Measurements from ENCODE around the gene SLC2A1. TPM values are rescaled to one million over a fixed set of nuclear protein-coding genes. Genes with fewer than 3 reads are reported as not detected.

Gene SLC2A1
- total and polyA plus RNA-seq, 9 of the 15 experiments (the other 6 are each of a cell fraction or from before 2014, with no cell fraction given), result 12.6 to 153 (median 48.0) TPM

DNA sequence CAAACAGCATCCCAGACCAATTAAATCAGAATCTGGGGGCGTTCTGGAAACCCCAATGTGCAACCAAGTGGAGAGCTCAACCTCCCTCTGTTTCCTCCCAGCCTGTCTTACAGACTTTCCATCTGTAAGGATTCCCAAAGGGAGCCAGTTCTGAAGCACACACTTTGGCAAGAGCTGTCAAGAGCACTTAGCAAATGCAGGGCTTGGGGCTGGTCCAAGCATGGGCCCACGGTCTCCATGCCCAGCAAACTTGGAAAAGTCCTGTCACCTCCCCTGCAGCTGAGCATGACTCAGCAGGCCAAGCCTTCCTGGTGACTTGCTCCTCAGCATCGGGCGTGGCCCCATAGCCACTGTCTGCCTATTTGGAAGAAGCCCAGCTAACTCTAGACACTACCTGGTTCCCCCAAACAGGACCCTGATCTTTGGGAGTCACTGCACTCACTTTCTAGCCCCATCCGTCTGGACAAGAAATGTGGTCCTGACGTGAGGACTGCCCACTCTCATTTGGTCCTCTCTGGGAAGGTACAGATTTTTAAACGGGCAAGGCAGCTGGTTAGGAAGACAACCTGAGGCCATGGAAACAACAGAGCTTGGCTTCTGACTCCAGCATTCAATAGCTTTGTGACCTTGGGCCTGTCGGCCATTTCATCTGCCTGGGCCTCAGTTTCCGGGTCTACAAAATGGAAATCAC is 16.9 kb downstream of the SLC2A1 start:
- DNase-seq (ENCODE audit: extremely low read depth in 1 of 4, low spot score in 3 of 4) (peak; percentile 72 to 93 (median 78)), ATAC-seq (peak; percentile 82), FAIRE-seq (peak; percentile 91)
- WGBS (ENCODE audit: insufficient coverage, low coverage, missing lambda C conversion rate), result 15% methylated on average over 9 of the region's 9 CpGs
- Histone ChIP-seq H3K79me2 (ENCODE audit: control insufficient read depth, insufficient read depth, low read length) (peaks cover 100% of the 10 kb centered on the region), H3K27ac (ENCODE audit: extremely low read depth, low read depth, low read length) (peak overlapping the region; percentile 56), H3K9me3 (replicated peaks; ENCODE audit: control insufficient read depth, insufficient read depth, low read depth, low read length) (no peaks in the 10 kb centered on the region), H2AFZ (ENCODE audit: low read depth, low read length) (no peak overlapping the region), H3K9ac (ENCODE audit: insufficient read depth in 1 of 2, low read depth in 2 of 2, low read length in 2 of 2) (peak overlapping the region; percentile 3 to 28), H3K36me3 (ENCODE audit: control insufficient read depth, insufficient read depth, low read length) (peaks cover 94% of the 10 kb centered on the region), H3K9me1 (ENCODE audit: control insufficient read depth, insufficient read depth, low read length) (peaks cover 19% of the 10 kb centered on the region), H3K4me3 (no peak overlapping the region), H3K4me1 (replicated peaks in 1 of 2; ENCODE audit: control insufficient read depth in 2 of 2, insufficient read depth in 2 of 2, low read length in 2 of 2) (peaks cover 88 to 90% of the 10 kb centered on the region in 2 experiments), H3K27me3 (ENCODE audit: control insufficient read depth in 2 of 2, insufficient read depth in 2 of 2, low read length in 2 of 2) (no peaks in the 10 kb centered on the region), H4K20me1 (replicated peaks; ENCODE audit: control insufficient read depth, insufficient read depth, low read length) (peaks cover 70% of the 10 kb centered on the region), H3K4me2 (ENCODE audit: insufficient read depth, low read length) (peak overlapping the region; percentile 40)
- in situ Hi-C loops (cut with MboI) (no loop called here), intact Hi-C loops (cut with micrococcal nuclease) (no loop called here)
- no TSS peak for BruUV-seq (replicated peaks)
- ChIA-PET POLR2A (interaction anchor here (0.6 to 5.3 kb wide), 11 partner anchors 8 to 306 kb away, joined by 3 to 47 read pairs (median 3); no protein-coding TSS in a partner anchor), CTCF (ENCODE audit: low intra/inter-chr PET ratio) (no interaction called here)
- 0 out of 2 replicates have a peak, but pooled peaks have one; percentile 53 for TF ChIP-seq ZNF584 (CRISPR knock-in tag; IDR thresholded peaks at IDR 0.05; ENCODE audit: low read depth)
- TF ChIP-seq FOXJ2 (tag; IDR thresholded peaks at IDR 0.05), result peak; percentile 69; the same call in 1 of the 2 replicates
- peak; percentile 31; the same call in 1 of the 2 replicates for TF ChIP-seq ZBTB12 (CRISPR knock-in tag; IDR thresholded peaks at IDR 0.05)
- 0 out of 2 replicates have a peak, but pooled peaks have one; percentile 4 for TF ChIP-seq ZNF41 (CRISPR knock-in tag; conservative IDR thresholded peaks at IDR 0.05)
- TF ChIP-seq STAT5A (IDR thresholded peaks at IDR 0.05; ENCODE audit: borderline replicate concordance, low read length), result no peak
- TF ChIP-seq FOXM1 (IDR thresholded peaks at IDR 0.05; ENCODE audit: low read depth), result no peak
- 0 out of 2 replicates have a peak, but pooled peaks have one; percentile 25 for TF ChIP-seq FOXM1 (CRISPR knock-in tag; IDR thresholded peaks at IDR 0.05; ENCODE audit: low read depth)
- TF ChIP-seq ZNF324 (CRISPR knock-in tag; IDR thresholded peaks at IDR 0.05), result peak; percentile 47; the same call in 1 of the 2 replicates
- peak; percentile 13; the same call in 1 of the 2 replicates for TF ChIP-seq MTA1 (IDR thresholded peaks at IDR 0.05; ENCODE audit: borderline replicate concordance)
- peak; percentile 64; the same call in 1 of the 2 replicates for TF ChIP-seq ZBTB2 (IDR thresholded peaks at IDR 0.05)
- 0 out of 2 replicates have a peak, but pooled peaks have one; percentile 50 for TF ChIP-seq ZNF431 (CRISPR knock-in tag; IDR thresholded peaks at IDR 0.05)
